DMS79 (cell line): ENCODE results near the gene FUT1.
"Not testable (repeated sequence)": the region's sequence is repeated elsewhere in the genome, so short reads cannot be mapped to it uniquely, and the experiment has no call there.

Experiments used
- DNase-seq: peaks from one replicate; lab custom pipeline; 2025; lab: John Stamatoyannopoulos, UW

The FUT1 gene

DNA sequence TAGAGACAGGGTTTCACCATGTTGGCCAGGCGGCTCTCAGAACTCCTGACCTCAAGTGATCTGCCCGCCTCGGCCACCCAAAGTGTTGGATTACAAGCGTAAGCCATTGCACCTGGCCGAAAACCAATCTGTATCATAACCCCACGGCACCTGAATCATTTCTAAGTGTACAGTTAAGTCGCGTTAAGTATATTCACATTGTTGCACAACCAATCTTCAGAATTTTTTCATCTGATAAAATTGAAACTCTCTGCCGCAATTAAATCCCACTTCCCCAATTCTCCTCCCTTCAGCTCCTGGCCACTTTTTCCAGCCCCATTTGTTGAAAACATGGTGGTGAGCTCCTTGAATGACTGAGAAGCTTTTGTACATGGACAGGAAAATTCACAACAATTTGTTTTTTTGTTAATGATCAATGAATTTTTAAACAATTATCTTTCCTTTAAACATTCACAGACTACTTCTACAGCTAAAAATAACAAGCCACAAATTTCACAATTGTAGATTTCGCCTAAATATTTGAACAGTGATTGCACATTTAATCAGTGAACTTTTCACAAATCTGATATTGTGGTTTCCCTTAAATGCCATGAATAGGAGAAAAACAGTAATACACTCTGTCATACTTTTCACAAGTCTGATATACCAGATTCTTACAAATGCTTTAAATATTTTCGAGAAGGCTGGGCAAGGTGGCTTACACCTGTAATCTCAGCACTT, 16.7 kb upstream of the FUT1 start:
- DNase-seq = no peak

DNA sequence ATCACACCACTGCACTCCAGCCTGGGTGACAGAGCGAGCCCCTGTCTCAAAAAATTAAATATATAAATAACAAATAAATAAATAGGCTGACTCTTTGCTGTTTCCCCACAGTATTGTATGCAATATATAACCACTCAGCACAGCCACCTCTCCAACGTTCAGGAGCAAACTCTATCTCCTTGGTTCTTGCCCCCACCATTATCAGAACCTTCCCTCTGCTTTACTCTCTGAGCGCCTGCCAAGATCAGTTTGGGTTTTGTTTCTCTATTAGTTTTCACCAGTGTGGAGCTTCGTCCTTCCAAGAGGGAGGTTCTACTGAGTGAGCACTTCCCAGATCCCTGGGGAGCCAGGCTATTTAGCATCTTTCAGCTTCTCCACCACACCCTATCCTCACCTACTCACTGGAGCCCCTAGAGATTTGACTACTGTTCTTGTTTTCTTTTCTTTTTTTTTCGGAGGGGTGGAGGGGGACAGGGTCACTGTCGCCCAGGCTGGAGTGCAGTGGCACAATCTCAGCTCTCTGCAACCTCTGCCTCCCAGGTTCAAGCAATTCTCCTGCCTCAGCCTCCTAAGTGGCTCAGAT, 15.8 kb upstream of the FUT1 start:
- not testable (repeated sequence) for DNase-seq

DNA sequence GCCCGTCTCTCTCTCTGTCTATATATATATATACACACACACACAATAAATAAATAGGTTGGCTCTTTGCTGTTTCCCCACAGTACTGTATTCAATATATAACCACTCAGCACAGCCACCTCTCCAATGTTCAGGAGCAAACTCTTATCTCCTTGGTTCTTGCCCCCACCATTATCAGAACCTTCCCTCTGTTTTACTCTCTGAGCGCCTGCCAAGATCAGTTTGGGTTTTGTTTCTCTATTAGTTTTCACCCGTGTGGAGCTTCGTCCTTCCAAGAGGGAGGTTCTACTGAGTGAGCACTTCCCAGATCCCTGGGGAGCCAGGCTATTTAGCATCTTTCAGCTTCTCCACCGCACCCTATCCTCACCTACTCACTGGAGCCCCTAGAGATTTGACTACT, 13.4 kb upstream of the FUT1 start:
- DNase-seq = not testable (repeated sequence)

DNA sequence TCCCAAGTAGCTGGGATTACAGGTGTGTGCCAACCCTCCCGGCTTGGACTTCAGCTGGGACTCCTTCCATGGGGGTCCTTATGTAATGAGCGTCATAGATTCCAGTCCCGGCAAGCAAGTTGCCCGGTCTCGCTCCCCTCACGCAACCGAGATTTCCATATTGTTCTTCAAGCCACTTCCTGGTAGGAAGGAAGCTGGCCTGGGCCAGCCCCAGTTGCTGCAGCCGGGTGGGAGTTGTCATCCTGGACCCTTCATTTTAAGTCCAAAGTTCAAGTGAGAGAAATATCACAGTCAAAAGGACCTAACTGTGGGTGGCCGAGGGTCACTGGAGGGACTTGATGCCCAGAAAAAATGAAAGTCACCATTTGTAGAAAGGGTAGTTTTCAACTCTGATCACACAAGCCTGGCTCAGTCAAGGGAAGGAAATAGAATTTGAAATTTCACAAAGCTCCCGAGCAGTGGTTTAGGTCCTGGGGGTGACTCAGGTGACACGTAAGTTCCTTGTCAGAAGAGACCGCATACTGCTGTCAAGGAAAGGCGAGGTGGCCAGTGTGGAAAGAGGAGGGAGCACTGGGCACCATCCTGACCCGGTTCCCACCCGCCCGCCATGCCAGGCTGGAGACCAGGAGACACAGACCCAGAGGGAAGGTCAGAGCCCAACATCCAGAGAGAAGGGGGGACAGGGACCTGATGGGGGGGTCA, 8.2 kb upstream of the FUT1 start:
- DNase-seq = no peak

DNA sequence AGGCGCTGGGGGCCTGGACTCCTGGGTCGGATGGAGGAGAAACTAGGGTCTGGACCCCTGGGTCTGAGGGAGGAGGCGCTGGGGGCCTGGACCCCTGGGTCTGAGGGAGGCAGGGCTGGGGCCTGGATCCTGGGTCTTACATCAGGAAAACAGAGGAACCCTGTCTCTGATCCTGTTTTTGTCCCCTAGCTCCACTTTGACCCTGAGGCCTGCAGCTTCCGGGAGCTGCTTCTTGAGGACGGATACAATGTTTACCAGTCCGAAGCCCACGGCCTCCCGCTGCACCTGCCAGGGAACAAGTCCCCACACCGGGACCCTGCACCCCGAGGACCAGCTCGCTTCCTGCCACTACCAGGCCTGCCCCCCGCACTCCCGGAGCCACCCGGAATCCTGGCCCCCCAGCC, 5.3 kb upstream of the FUT1 start:
- DNase-seq = no peak

DNA sequence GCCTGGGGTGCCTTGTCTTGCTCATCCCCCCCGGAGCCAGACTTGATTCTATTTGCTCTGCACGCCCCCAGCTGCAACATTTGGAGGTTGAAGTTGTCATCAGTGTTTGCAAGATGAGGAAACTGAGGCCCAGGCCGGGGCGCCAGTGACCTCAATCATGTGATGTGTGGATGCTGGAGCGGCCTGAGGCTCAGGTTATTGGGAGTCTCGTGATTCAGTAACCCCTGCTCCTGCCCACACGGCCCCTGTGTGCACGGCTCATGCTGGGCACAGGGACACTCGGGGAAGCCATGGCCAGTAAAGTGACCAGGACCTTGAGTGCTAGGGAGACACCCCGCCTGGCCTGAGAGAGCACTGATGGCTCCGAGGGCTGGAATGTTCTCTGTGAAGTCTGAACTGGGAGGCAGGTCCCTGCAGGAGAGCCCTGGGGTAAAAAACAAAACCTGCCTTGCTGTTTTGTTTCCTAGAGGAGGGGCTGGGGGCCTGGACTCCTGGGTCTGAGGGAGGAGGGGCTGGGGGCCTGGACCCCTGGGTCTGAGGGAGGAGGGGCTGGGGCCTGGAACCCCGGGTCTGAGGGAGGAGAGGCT, 4.7 kb upstream of the FUT1 start:
- no peak for DNase-seq

DNA sequence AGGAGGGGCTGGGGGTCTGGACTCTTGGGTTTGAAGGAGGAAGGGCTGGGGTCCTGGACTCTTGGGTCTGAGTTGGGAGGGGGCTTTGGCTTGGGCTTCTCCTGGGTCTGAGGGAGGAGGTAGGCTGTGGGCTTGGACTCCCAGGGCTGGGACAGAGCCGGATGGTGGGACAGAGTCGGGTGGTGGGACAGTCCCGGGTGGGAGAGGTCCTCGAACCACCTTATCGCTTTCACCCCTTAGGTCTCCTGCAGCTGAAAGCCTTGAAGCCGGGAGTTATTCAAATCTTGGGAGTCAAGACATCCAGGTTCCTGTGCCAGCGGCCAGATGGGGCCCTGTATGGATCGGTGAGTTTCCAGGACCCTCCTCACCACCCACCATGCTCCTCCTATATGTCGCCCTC, 4.2 kb upstream of the FUT1 start:
- DNase-seq = no peak

DNA sequence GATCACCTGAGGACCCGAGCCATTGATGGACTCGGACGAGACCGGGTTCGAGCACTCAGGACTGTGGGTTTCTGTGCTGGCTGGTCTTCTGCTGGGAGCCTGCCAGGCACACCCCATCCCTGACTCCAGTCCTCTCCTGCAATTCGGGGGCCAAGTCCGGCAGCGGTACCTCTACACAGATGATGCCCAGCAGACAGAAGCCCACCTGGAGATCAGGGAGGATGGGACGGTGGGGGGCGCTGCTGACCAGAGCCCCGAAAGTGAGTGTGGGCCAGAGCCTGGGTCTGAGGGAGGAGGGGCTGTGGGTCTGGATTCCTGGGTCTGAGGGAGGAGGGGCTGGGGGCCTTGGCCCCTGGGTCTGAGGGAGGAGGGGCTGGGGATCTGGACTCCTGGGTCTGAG, 3.8 kb upstream of the FUT1 start:
- no peak for DNase-seq

DNA sequence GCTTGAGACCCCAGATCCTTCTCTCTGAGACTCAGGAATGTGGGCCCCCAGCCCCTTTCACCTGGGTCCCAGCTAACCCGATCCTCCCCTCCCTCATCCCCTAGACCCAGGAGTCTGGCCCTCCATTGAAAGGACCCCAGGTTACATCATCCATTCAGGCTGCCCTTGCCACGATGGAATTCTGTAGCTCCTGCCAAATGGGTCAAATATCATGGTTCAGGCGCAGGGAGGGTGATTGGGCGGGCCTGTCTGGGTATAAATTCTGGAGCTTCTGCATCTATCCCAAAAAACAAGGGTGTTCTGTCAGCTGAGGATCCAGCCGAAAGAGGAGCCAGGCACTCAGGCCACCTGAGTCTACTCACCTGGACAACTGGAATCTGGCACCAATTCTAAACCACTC, 3.3 kb upstream of the FUT1 start:
- no peak for DNase-seq

DNA sequence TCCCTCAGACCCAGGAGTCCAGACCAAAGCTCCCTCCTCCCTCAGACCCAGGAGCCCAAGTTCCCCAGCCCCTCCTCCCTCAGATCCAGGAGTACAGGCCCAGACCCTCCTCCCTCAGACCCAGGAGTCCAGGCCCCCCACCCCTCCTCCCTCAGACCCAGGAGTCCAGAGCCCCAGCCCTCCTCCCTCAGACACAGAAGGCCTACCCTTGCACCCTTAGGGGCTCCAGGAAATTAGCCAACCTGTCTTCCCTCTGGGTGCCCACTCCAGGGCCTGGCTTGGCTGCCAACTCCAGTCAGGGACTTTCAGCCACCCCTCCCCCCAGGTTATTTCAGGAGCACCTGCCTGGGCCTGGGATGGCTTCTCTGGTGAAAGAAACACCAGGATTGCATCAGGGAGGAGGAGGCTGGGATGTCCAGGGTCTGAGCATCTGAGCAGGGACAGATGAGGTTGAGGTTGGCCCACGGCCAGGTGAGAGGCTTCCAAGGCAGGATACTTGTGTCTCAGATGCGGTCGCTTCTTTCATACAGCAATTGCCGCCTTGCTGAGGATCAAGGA, 2.7 kb upstream of the FUT1 start, which contains the start of gene FGF21:
TSS of gene FGF21 (plus strand) at position 441 of the 558 bp plus-strand sequence. CDS start 713 bp downstream, outside the sequence.
- DNase-seq = no peak

DNA sequence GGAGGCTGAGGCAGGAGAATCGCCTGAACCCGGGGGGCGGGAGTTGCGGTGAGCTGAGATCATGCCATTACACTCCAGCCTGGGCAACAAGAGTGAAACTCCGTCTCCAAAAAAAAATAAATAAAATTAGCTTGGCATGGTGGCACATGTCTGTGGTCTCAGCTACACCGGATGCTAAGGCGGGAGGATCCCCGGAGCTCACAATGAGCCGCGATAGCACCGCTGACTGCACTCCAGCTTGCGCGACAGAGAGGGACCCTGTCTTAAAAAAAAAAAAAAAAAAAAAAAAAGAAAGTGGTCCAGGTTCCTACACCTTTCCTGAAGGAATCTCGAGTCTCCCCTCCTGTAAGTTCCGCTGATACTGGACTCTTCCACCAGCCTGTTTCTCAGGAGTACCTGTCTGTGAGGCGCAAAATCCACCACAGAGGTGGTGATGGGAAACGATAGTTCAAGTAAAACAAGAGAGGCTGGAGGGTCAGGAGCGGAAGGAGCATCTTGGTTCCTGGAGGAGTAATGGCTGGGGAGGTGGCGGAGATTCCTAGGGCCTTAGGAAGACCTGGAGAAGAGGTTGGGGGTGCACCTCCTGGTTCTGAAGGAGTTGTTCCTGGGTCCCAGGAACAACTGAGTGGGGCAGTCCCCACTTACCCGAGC, 471 bp downstream of the FUT1 start:
- DNase-seq = no peak

DNA sequence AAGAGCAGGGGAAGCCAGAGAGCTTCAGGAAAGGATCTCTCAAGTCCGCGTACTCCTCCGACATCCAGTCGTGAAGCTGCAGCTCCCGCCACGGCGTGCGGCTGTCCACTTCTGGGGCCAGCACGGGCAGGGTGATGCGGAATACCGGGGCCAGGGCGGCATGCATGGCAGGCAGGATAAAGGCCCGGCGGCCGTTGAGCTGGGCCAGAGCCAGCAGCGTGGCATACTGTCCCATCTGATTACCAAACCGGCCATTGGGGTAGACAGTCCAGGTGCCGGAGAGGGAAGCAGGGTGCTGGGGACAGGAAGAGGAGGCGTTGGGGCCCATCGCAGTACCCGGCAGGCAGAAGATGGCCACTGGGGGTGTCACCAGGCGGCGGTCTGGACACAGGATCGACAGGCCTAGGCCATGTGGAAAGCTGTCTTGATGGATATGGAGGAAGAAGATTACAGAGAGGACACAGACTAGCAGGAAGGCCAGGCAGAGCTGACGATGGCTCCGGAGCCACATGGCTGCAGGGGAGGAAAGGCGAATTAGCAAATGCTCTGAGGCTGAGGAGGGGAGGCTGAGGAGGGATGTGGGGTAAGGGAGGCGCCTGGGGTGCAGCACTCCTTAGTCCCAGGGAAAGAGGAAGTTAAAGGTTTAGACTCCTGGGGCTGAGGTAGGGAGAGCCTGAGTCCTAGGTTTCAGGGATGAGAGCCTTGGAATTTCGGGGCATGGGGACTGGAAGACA, 1.5 kb downstream of the FUT1 start:
- DNase-seq = no peak

DNA sequence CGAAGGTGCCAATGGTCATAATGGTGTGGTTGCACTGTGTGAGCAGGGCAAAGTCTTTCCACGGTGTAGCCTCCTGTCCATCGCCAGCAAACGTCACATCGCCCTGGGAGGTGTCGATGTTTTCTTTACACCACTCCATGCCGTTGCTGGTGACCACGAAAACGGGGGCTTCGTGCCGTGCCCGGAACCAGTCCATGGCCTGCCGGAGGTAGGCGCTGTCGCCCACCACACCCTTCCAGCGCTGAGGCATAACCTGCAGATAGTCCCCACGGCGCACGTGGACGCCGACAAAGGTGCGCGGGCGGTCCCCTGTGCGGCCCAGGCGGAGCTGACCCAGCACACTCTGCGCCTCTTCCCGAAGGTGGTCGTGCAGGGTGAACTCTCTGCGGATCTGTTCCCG, 2.1 kb downstream of the FUT1 start:
- DNase-seq = no peak

DNA sequence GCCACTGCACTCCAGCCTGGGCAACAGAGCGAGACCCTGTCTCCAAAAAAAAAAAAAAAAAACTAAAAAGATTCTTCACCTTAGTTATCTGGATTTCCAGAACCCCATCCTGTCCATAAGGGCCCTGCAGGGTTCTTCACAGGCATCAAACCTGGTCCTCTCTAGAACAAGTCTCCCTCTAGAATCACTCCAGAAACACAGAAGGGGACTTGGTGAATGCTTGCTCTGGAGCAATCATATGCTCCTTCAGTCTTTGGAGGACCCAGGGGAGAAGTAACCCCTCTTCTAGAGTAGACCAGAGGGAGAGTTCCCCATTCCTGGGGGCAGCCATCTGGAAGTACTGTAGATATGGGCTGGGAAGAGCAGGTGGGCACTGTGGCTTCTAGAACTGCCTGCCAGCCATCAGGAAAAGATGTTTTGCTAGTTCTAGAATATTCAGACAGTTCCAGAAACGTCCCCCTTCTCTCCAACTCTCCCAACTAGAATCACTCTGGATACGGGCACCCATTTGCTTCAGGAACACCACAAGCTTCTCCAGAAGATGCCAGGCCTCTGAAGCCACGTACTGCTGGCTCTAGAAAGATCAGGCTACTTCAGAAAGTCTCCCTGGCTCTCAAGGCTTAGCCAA, 2.8 kb downstream of the FUT1 start:
- no peak for DNase-seq

DNA sequence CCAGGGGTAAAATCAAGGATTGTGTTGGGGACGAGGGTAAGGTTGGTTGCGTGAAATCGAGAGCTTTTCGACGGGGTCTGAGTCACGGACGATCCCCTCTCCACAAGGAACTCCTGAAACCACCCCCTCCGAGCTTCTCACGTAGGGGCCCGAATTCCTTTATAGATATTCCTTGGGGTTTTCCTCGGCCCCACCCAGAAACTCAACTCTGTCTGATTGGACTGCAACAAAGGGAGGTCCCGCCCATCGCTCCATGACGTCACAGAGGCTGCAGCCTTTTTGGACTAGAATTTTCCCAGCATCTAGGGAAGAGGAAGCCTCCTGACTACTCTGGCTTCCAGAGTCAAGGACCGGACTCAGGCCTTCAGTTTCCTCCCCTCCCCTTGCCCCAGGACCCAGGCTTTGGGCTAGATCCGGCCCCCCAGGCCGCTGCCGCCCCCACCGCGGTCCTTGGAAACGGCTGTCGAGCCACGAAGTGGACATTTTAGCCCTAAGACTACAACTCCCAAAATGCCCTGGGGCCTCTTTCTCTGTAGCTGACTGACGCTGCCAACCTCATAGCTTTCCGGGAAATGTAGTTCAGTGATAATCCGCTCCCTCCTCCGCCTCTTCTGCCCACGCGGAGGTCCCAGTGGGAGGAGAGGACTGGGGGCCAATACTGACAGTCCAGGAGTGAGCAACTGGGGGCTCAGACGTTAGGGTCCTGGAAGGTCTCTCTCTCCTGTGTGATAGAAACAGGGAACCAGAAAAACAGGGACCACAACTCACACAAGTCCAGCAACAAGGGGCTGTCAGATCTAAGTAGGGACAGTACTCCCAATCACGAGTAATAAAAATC, 5.5 kb downstream of the FUT1 start, which contains the start of gene IZUMO1:
TSS of gene IZUMO1 (minus strand) at position 172 of the 838 bp plus-strand sequence. CDS start 1,050 bp downstream, outside the sequence.
- DNase-seq = no peak

DNA sequence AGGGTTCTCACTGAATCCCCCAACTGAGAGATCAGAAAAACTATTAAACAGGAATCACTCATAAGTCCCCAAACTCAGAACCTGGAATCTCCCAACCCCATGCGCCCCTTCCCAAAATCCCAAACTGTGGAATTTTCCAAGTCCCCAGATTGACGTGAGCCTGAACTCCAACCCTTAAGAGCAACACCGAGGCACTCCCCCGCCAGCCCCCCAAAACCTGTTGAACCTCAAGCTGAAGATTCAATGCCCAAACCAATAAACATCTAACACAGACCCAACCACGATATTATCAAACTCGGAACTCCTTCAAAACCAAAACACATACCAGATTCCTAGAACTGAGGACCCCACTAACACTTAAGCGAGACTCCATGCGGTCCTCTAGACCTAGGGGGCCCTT, 6.3 kb downstream of the FUT1 start:
- no peak for DNase-seq

DNA sequence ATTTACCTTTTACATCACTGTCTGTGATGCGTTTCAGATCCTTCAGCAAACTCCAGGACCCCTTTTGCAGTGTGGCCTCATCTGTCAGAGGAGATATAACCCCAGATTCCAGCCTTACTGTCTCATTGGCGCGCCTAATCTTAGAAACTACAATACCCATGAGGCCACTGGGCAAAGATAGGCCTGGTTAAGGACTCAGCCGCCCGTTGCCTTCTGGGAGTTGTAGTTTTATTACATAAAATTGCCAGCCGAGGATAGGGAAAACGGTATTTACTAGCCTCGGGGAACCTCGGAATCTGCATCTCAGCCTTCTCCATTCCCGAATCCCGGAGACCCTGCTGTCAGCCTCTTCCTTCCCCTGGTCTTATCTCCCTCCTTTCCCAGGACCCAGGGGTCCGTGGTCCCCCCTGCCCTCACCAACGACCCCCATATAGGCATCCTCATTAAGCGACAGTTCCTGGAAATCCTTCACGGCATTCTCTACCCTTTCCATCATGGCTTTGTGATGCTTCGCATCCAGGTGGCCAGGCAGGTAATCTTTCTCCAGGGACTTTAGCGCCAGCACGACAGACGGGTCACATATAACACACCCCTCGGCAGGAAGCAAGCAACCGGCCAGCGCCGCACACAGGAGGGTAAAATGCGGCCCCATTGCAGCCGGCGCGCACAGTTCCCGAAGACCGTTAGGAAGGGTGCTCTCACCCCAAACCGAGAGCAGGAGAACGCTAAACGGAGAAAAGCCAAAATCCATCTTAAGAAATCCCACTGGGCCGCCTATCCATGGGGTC, 7.0 kb downstream of the FUT1 start:
- no peak for DNase-seq

DNA sequence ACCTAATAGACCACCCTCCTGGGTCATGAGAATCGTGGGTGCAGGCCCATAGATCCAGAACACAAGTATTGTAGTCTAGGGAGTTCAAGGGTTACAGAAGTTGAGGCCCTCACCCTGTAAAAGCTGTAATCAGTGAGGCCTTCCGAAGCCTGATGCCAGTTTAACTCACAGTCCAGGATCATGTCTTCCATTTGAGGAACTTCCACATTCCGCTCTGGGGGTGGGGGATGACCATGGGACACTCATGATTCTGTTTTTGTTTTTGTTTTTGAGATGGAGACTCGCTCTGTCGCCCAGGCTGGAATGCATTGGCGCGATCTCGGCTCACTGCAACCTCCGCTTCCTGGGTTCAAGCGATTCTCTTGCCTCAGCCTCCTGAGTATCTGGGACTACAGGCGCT, 10.3 kb downstream of the FUT1 start:
- DNase-seq = no peak
